Measurements from ENCODE around the gene CLEC19A. TPM values are rescaled to one million over a fixed set of nuclear protein-coding genes. Genes with fewer than 3 reads are reported as not detected.

CLEC19A gene
- total and polyA plus RNA-seq, 2 experiments from 2014 or later = not detected

- Histone ChIP-seq H3K79me2 (replicated peaks; ENCODE audit: insufficient read depth) (no peaks in the 10 kb centered on the region), H3K4me2 (no peak overlapping the region), H3F3A (replicated peaks; ENCODE audit: low read depth) (no peaks in the 10 kb centered on the region), H4K20me1 (replicated peaks; ENCODE audit: insufficient read depth) (no peaks in the 10 kb centered on the region), H3K4me3 (no peak overlapping the region), H2AFZ (no peak overlapping the region), H3K36me3 (ENCODE audit: insufficient read depth) (no peaks in the 10 kb centered on the region), H3K9me2 (ENCODE audit: insufficient read depth) (no peaks in the 10 kb centered on the region; the same call in 1 of the 2 replicates), H3K27ac (ENCODE audit: low read depth) (no peak overlapping the region), H3K4me1 (ENCODE audit: insufficient read depth) (no peaks in the 10 kb centered on the region), H3K27me3 (ENCODE audit: insufficient read depth) (no peaks in the 10 kb centered on the region)
- DNase-seq (ENCODE audit: low spot score) = no peak
- Mint-ChIP-seq H3K4me1 (peaks cover 2% of the 10 kb centered on the region; the same call in 2 of the 3 replicates), H3K4me3 (no peak overlapping the region), H3K9me3 (no peaks in the 10 kb centered on the region), H3K27ac (no peak overlapping the region), H3K27me3 (ENCODE audit: insufficient read depth, low read depth, poor library complexity) (peaks cover 4% of the 10 kb centered on the region), H3K36me3 (ENCODE audit: low read depth) (no peaks in the 10 kb centered on the region)
- TF ChIP-seq STAT1 (IDR thresholded peaks at IDR 0.05; ENCODE audit: unreplicated experiment) (no peak), ZNF462 (CRISPR knock-in tag; IDR thresholded peaks at IDR 0.05) (no peak), POLR2AphosphoS5 (IDR thresholded peaks at IDR 0.05; ENCODE audit: low read depth) (no peak), JUNB (IDR thresholded peaks at IDR 0.05; ENCODE audit: unreplicated experiment) (no peak), CREB1 (CRISPR knock-in tag; IDR thresholded peaks at IDR 0.05; ENCODE audit: low read depth) (no peak), EZH2 (IDR thresholded peaks at IDR 0.05; ENCODE audit: low read depth, unreplicated experiment) (no peak), CTCF (conservative IDR thresholded peaks at IDR 0.05; ENCODE audit: low read depth in 2 of 2) (no peak), EZH2phosphoT487 (IDR thresholded peaks at IDR 0.05; ENCODE audit: unreplicated experiment) (no peak), REST (IDR thresholded peaks at IDR 0.05; ENCODE audit: unreplicated experiment) (no peak), ETS1 (IDR thresholded peaks at IDR 0.05) (no peak), ZNF331 (CRISPR knock-in tag; IDR thresholded peaks at IDR 0.05; ENCODE audit: low read depth) (no peak), ZNF114 (CRISPR knock-in tag; IDR thresholded peaks at IDR 0.05) (no peak), NANOG (IDR thresholded peaks at IDR 0.05; ENCODE audit: borderline replicate concordance) (no peak)
- no peak for ATAC-seq
These were observed 16.4 kb downstream of the CLEC19A start for GRCh38 chr16:19301931-19302330.
